ENCODE data around the gene EPS8L3. TPM values are rescaled to one million over a fixed set of nuclear protein-coding genes. Genes with fewer than 3 reads are reported as not detected.
"Not testable (repeated sequence)": the region's sequence is repeated elsewhere in the genome, so short reads cannot be mapped to it uniquely, and the experiment has no call there.

The EPS8L3 gene
- not detected for total RNA-seq

DNA sequence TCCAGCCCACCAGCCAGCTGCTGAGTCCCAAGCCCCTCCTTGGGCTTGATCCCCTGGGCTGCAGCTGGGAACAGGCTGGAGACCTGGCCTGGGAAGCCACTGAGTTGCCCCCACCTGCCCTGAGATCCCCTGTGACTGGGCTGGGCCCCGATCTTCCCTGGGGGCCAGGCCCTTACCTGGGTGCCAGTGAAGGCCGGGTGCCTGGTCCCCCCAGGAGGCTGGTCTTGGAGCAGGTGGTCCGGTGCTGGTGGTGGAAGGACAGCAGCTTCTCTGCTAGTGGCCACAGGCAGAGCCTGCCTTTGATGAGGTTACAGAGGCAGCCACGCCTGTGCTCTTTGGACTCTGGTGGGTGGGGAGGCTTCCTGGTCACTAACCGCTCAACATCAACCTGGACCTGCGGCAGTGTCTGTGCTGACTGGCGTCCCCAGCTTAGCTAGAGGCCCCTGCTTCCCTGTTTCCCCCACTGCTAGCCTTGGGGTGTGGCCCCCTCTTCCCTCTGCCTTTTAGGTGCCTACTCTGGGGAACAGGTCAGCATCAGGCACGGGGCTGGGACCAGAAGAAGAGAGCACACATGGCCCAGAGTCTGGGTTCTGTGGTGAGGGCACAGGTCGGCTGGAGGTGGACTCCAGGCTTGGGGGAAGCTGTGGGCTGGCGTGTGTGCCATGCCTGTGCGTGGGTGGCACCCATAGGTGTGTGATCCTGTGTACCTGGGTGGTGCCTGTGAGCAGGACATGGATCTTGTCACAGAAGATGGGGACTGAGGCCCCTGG lies at the start of gene EPS8L3:
EPS8L3 (minus strand) TSS at position 278 of the 770 bp plus-strand sequence. CDS start 2,174 bp downstream, outside the sequence.
- intact Hi-C loops (cut with DNase I), result no loop called here
- ATAC-seq (no peak), DNase-seq (ENCODE audit: low spot score) (peak; percentile 49)

DNA sequence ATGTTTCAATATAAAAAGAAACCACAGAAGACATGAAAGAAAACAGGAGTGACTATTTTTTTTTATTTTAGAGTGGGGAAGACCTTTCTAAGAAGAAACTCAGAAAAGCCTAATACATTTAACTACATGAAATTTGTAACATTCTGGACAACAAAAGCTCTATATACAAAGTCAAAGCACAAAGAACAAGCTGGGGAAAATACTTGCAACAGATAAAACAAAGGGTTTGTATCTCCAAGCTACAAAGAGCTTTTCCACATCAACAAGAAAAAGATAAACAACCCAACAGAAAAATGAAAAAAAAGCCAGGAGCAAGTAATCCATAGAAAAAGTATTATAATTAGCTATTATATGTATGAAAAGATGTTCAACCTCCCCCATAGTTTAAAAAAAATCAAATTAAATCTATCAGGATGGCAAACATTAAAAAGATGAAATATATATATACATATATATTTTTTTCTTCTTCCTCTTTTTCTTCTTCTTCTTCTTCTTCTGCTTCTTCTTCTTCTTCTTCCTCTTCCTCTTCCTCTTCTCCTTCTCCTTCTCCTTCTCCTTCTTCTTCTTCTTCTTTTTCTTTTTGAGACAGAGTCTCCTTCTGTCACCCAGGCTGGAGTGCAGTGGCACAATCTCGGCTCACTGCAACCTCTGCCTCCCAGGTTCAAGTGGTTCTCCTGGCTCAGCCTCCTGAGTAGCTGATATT lies 49.1 kb upstream of the EPS8L3 start:
- DNase-seq (ENCODE audit: low spot score) (no peak), ATAC-seq (no peak)
- intact Hi-C loops (cut with DNase I), result no loop called here

DNA sequence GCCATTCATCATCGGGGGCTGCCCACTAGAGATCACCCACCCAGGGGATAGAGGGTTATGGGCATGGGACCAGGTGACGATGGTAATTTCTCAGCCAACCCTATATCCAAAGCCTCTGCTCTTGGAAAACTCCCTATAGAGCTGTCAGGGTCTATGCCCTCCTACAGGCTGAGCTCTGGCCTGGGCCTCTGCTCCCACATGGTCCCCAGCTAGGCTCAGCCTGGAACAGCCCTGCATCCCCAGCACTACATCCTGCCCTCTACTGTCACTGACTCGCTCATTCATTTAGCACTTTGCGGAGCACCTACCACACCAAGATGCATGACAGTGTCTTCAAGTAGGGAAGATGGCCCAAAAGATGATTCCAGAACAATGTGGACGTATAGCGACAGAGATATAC lies 45.0 kb upstream of the EPS8L3 start:
- no peak for ATAC-seq
- DNase-seq (ENCODE audit: low spot score), result peak; percentile 38

DNA sequence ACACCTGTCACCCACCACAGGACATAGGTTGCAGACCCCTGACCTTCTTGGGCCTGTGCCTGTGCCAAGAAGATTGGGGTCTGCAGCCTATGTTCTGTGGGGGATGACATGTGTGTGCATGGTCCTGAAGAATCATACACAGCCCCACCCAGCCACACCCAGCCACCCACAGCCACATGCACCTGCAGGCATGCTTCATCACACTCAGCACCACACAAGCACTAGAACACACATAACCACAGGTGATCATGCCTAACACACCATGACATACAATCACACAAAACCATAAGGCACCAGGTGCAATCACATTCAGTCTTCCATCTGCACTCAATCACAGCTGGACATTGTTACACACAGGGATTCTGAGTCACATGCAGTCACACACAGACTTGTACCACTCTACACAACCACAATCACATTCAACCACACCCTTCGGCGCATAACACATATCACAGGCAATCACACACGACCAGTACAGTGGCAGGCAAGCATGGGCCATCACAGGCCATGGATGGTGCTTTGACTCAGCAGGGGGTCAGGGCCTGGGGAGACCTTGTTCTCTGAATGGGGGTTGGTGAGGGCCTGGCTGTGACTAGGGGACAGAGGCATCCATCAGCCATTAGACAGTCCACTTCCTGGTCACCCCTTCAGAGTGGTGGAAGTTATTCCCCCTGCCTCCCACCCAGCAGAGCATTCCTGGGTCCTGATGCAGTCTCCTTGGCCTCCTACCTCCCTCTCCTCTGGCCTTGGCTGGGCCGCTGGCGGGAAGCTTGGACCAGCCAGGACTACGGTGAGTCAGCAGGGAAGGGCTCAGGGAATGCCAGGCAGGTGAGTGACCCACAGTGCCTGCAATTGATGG lies 44.3 kb upstream of the EPS8L3 start:
- DNase-seq (ENCODE audit: low spot score), result peak; percentile 32
- intact Hi-C loops (cut with DNase I), result no loop called here

More for the DNA sequence above, 45.0 kb upstream of the EPS8L3 start:
- intact Hi-C loops (cut with DNase I), result no loop called here

GRCh38 chr1:109807402-109807801 lies 43.7 kb upstream of the EPS8L3 start:
- DNase-seq (ENCODE audit: low spot score) (peak; percentile 35), ATAC-seq (peak; percentile 23)
- intact Hi-C loops (cut with DNase I), result no loop called here

More for the DNA sequence above, 44.3 kb upstream of the EPS8L3 start:
- no peak for ATAC-seq

GRCh38 chr1:109806733-109807400 lies 43.1 kb upstream of the EPS8L3 start:
- ATAC-seq, result peak; percentile 21

GRCh38 chr1:109805486-109806165 lies 41.9 kb upstream of the EPS8L3 start:
- intact Hi-C loops (cut with DNase I), result no loop called here
- peak; percentile 45 for DNase-seq (ENCODE audit: low spot score)
- ATAC-seq, result peak; percentile 74

More at GRCh38 chr1:109806733-109807400, 43.1 kb upstream of the EPS8L3 start:
- peak; percentile 48 for DNase-seq (ENCODE audit: low spot score)
- intact Hi-C loops (cut with DNase I), result no loop called here

- intact Hi-C loops (cut with DNase I), result no loop called here
- ATAC-seq (no peak), DNase-seq (ENCODE audit: low spot score) (no peak)
Measured at GRCh38 chr1:109804660-109805059, 40.9 kb upstream of the EPS8L3 start.

DNA sequence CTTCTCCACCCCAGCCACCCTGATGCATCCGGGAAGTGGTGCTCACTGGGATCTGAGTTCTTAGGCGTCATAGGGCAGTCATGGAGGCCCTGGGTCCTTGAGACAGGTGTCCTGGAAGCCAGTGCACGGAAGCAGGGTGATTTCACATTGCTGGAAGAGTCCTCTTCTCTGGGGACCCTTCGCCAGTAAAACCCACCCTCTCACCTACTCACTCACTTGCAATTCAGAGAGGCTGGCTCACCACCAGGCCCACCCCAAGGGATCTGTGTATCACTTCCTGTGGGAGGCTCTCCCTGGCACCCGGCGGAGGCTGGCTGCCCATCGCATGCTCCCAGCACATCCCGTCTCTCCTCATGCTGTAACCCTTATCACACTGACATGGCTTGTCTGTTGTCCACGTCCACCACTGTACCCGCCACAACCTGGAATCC lies 40.2 kb upstream of the EPS8L3 start:
- intact Hi-C loops (cut with DNase I), result no loop called here
- DNase-seq (ENCODE audit: low spot score) (peak; percentile 44), ATAC-seq (no peak)

- DNase-seq (ENCODE audit: low spot score), result peak; percentile 53
- intact Hi-C loops (cut with DNase I), result no loop called here
- ATAC-seq, result no peak
Measured at GRCh38 chr1:109802901-109803561, 39.3 kb upstream of the EPS8L3 start.

- DNase-seq (ENCODE audit: low spot score), result peak; percentile 47
- intact Hi-C loops (cut with DNase I), result no loop called here
- no peak for ATAC-seq
Measured at GRCh38 chr1:109802136-109802900, 38.6 kb upstream of the EPS8L3 start.

DNA sequence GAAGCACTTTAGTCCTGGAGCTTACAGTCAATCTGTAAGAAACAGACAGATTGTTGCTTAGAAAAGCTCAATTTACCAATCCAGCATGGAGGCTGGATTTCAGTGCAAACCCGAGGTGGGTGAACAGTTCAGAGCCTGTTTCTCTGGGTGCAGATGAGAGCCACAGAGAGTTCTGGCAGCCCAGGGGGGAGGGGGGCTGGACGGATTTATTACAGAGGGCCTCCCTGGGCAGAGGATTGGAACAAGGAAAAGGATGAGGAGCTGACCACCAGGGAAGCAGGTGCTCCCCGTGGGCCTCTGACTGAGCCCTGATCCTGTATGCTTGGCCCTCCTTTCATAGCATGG lies 38.0 kb upstream of the EPS8L3 start:
- intact Hi-C loops (cut with DNase I), result no loop called here
- ATAC-seq (no peak), DNase-seq (ENCODE audit: low spot score) (peak; percentile 35)

GRCh38 chr1:109800291-109800690 lies 36.6 kb upstream of the EPS8L3 start:
- intact Hi-C loops (cut with DNase I), result no loop called here
- ATAC-seq (no peak), DNase-seq (ENCODE audit: low spot score) (no peak)

DNA sequence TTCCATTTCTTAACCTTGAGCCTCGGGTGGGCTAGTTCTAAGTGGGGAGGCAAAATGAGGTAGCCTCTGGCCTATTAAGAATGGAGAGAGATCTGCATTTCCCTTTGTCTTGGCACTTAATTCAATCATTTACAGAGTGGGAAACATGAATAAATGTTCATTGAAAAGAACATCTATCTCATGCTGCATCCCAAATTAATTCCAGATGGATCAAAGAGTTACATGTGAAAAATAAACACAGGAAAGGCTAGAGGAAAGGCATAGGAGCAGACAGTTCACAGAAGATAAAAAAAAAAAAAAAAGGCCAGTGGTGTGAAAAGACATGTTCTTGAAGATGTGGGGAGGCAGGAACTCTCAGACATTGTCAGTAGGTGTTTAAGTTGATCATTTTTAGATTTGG lies 35.7 kb upstream of the EPS8L3 start:
- DNase-seq (ENCODE audit: low spot score) (peak; percentile 25), ATAC-seq (peak; percentile 56)
- intact Hi-C loops (cut with DNase I), result no loop called here

GRCh38 chr1:109797303-109797595 lies 33.5 kb upstream of the EPS8L3 start:
- ATAC-seq; intact Hi-C loops (cut with DNase I): not testable (repeated sequence)
- peak; percentile 15 for DNase-seq (ENCODE audit: low spot score)

- intact Hi-C loops (cut with DNase I), result no loop called here
- ATAC-seq, result no peak
- DNase-seq (ENCODE audit: low spot score), result peak; percentile 15
Measured at GRCh38 chr1:109796484-109797302, 33.0 kb upstream of the EPS8L3 start.

Data from sciatic nerve (tissue), 2 donors.